GM21576 (cell line): ENCODE data around the gene PALD1.

Source experiments
- ATAC-seq: cut with Tn5 transposase; IDR thresholded peaks from one replicate; pipeline ENCODE4 v1.9.1; 2021; ENCODE audit warnings: mild to moderate bottlenecking, moderate library complexity; ENCODE audit not compliant: unreplicated experiment

PALD1 gene

GRCh38 chr10:70534281-70534680 lies 55.7 kb downstream of the PALD1 start:
- ATAC-seq: no peak

GRCh38 chr10:70535001-70535400 lies 56.4 kb downstream of the PALD1 start:
- no peak for ATAC-seq

- ATAC-seq: no peak
Measured at GRCh38 chr10:70535451-70535850, 56.9 kb downstream of the PALD1 start.

- ATAC-seq: no peak
Measured at GRCh38 chr10:70536196-70536861, 57.8 kb downstream of the PALD1 start.

DNA sequence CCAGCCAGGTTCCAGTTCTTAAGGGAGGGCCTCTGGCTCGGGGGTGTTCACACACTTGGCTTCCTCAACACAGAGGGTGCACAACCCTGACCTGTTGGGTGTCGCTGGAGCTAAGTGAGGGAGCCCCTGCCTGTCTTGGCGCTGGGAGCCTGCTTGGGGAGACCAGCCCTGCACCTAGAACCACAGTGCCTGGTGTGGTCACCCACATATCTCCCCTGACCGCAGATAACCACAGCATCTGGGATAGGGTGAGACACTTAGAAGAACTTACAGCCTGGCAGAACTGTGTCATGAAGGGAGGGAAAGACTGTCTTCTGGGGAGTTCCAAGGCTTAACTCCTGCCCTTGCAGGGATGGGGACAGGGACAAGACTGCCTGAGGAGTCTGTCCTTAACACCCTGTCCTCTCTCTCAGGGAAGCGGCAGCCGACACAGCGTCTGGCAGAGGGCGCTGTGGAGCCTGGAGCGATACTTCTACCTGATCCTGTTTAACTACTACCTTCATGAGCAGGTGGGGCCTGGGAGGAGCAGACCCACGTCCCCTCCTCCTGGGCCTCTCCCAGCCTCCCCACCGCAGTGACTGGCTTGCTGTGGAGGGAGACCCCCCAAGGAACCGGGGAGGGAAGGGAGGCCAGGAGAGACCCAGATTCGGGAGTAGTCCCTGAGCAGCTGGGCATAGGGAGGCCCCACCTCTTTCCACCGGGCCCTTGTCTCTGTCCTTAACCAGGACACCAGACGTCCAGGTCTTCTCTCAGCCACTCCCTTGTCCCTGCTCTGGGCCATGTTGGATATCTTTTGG lies 59.0 kb downstream of the PALD1 start:
- ATAC-seq: no peak

- ATAC-seq: no peak
Measured at GRCh38 chr10:70538195-70538520, 59.6 kb downstream of the PALD1 start.

- ATAC-seq: no peak
Measured at GRCh38 chr10:70538731-70539338, 60.3 kb downstream of the PALD1 start.

DNA sequence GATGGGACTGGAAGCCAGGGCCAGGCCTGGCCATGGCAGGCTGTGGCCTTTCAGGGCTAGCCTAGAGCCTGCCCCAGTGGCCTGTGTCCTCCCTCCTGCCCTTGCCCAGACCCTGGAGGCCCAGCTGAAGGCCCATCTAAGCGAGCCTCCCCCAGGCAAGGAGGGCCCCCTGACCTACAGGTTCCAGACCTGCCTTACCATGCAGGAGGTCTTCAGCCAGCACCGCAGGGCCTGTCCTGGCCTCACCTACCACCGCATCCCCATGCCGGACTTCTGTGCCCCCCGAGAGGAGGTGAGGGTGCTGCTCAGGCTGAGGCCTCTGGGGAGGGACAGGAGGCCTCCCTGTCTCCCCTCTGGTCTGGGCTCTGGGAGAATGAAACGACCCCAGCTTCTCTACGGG lies 60.9 kb downstream of the PALD1 start:
- ATAC-seq: no peak

DNA sequence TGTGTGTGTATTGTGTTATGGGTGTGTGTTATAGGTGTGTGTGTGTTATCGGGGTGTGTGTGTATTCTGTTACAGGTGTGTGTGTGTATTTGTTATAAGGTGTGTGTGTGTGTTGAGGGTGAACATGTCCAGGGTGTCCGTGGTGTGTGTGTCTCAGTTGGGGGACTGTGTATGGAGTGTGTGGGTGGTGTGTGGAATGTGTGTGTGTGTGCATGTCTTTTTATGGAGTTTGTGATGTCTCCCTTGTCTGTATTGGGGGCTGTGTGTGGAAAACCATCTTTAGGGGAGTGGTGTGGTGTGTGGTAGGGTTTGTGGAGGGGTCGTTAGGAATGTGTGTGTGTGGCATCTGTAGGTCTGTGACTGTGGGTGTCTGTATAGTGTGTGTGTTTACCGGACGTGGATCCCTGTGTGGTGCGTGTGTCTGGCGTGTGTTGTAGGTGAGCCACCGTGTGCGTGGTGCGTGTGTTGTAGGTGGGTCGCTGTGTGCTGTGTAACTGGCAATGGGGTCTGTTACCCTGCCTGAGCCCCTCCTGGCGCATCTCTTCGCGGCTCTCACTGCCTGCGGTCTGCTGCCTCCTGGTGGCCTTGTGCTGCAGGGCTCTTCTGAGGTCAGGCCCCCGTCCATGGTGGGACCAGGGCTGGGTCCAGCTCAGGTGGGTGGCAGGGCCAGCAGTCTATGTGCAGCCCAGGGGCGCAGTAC lies 61.7 kb downstream of the PALD1 start:
- ATAC-seq: no peak

DNA sequence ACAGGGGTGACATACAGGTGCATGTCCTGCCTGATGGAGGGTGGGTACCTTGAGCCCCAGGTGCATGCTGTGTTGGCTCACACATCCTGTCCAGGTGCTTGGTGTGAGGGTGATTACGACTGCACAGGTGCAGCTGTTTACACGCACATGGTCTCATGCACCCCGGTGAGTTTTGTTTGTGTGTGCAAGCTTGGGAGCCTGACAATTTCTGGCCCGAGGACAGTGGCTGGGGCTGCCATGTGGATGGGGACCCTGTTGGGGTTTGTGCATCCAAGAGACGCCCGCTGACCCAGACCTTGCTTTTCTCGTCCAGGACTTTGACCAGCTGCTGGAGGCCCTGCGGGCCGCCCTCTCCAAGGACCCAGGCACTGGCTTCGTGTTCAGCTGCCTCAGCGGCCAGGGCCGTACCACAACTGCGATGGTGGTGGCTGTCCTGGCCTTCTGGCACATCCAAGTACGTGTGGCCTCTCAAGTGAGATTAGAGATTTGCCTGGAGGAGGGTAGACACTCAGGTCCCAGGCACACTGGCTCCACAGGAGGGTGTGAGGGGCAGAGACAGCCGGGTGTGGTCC lies 62.3 kb downstream of the PALD1 start:
- ATAC-seq: no peak

DNA sequence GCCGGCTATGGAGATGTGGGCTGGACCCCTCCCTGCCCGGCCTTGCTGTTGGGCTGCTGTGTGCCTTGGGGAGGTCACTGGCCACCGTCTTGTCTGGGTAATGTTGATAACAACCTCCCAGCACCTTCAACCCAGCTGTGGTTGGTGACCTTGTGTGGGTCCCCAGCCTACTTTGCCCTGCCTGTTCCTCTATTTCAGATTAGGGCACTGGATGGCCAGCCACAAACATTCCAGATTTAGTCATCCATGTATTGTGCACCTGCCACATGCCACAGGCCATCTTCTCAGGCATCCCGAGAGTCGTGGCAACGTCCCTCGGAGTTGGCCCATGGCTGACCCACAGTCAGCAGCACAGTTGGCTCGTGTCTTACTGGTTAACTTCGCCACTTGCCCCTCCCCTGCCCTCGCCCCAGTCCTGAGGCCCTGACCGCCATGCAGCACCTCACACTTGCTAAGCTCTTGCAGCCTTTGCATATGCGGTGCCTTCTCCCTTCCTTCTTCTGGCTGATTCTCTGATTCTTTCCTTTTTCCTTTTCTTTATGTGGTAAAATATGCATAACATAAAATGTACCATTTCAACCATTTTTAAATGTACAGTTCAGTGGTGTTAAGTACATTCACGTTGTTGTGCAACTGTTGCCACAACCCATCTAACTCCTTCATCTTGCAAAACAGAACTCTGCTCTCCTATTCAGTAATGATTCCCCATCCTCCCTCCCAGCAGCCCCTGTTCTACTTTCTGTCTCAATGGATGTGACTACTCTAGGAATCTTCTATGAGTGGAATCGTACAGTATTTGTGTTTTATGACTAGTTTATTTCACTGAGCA lies 63.4 kb downstream of the PALD1 start:
- no peak for ATAC-seq

GRCh38 chr10:70542565-70542938 lies 64.0 kb downstream of the PALD1 start:
- ATAC-seq: no peak

DNA sequence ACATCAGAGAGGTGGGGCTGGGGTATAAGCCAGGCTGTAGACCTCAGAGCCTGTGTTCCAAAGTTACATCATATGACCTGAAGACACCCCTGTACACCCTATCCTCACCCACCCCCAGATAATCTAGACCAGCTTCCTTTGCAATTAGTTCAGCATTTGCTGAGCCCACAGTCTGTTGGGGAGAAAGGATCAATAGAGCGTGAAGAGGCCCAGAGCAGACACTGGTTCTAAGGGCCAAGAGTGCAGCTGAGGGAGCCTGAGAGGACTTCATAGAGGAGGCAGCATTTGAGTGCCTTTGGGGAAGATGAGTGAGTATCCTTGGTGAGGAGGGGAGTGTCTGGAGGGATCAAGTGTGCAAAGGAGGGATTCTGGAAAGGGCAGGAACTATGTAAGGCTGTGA lies 65.3 kb downstream of the PALD1 start:
- ATAC-seq: no peak

DNA sequence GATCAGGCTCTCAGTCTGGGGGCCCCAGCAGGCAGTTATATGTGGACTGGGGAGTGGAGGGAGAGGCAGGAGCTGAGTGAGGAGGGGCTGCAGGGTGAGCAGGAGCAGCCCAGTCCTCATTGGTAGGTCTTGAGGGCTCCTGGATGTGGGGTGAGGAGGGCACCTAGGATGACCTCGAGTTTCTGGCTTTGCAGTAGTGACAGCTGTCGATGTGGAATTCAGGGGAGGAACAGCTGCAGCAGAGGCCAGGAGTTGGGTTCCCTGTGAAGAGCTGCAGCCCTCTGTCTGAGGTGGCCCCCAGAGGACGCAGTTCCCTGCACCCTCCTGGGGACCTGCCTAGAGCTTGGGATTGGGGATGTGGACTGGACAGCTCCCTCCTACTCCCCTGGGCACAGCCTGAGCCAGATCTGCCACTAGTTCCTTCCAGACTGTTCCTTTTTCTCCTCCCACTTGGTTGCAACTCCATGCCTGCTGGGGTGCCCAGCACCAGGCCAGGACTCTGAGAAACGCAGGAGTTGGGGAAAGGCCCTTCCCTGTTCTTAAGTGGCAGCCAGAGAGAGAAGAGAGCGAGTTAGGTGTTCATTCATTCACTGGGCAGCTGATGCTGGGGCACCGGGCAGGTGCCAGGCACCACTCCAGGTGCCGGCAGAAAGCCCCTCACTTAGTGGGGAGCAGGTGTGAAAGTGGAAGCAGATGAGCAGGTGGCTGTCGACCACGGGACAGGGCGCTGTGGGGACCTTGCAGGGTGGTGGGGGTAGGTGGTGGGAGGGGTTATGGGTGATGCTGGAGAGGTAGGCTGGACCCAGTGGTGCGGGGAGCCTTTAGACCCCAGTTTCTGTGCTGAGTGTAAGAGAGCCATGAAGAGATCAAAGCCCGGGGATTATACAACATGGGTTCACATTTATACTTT lies 66.1 kb downstream of the PALD1 start:
- ATAC-seq: no peak

GRCh38 chr10:70546584-70546983 lies 68.0 kb downstream of the PALD1 start:
- ATAC-seq: no peak

GRCh38 chr10:70549351-70549961 lies 70.9 kb downstream of the PALD1 start:
- no peak for ATAC-seq

DNA sequence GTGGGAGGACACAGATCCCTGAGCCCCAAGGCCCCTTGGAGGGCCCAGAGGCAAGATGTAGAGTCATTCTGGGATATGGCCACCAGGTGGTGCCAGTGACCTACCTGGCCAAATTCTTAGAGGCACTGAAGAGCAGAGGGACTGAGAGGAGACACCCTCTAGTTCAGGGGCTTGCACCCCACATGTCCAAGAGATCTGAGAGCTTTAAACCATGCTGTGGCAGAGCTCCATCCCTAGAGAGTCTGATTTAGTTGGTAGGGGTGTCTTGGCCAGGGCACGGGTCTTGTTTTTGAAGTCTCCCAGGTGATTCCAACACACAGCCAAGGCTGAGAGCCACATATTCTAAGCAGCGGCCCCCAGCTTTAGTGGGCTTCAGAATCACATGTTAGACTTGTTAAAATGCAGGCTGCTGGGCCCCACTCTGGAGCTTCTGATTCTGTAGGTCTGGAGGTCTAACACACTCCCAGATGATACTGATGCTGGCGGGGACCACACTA lies 71.4 kb downstream of the PALD1 start:
- no peak for ATAC-seq

DNA sequence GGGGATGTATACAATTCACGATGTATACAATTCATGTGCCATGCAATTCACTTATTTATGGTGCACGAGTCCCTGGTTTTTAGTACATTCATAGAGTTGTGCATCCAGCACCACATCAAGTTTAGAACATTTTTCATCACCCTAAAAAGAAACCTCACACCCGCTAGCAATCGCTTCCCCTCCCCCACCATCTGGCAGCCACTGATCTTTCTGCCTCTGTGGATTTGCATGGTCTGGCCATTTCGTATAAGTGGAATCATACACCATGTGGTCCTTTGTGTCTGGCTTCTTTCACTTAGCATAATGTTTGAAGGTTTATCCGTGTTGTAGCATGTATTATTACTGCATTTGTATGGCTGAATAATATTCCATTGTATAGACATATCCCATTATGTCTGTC lies 71.9 kb downstream of the PALD1 start:
- no peak for ATAC-seq

DNA sequence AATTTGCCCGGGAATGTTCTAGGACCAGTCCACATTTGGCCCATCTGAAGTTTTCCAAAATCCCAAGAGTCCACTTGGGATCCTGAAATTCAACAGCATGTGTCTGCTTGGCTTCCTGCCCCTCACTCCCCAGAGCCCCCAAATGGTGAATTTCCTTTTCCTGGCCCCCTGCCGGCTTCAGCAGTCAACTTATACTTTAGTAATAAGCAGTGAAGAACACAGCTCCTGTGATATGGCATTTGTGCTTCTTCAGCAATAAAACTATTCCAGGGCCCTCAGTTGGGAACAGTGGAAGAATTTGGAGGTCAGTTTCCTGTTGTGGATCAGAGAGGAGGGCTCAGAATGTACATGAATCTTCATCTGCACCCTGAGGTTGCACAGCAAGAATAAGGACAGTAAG lies 72.9 kb downstream of the PALD1 start:
- no peak for ATAC-seq
